GM12865 (cell line): ENCODE results near the gene SOX14.

Source experiments
- DNase-seq: peaks from one replicate; pipeline ENCODE4 v3.0.0; 2010; ENCODE audit warnings: low read depth
- H3K4me3 ChIP-seq: 2 replicates; pipeline ENCODE4 v1.5.1; 2011; ENCODE audit warnings: mild to moderate bottlenecking, low read depth, low read length, control low read depth
- CTCF ChIP-seq: IDR thresholded peaks from 2 replicates; pipeline ENCODE4 v1.5.1; 2011; ENCODE audit warnings: low read length, control low read depth, low read depth, inconsistent platforms; ENCODE audit not compliant: insufficient read depth; ENCODE audit errors: missing control alignments

SOX14 gene

GRCh38 chr3:137764001-137764433, at the start of gene SOX14:
SOX14 (plus strand) TSS chr3:137764315; CDS start chr3:137764785, 470 bp downstream.
- no peak for DNase-seq
- no peak within 1 kb of the TSS for H3K4me3 ChIP-seq
- TF ChIP-seq CTCF = no peak

- no peak for DNase-seq
- no peak overlapping the region for H3K4me3 ChIP-seq
- TF ChIP-seq CTCF = no peak
These were observed 49.6 kb upstream of the SOX14 start for GRCh38 chr3:137714551-137714950.

- no peak overlapping the region for H3K4me3 ChIP-seq
- no peak for DNase-seq
- TF ChIP-seq CTCF = no peak
These were observed 39.9 kb upstream of the SOX14 start for GRCh38 chr3:137724240-137724639.

GRCh38 chr3:137737208-137737607, 26.9 kb upstream of the SOX14 start:
- no peak overlapping the region for H3K4me3 ChIP-seq
- TF ChIP-seq CTCF = no peak
- no peak for DNase-seq

GRCh38 chr3:137738710-137739109, 25.4 kb upstream of the SOX14 start:
- no peak overlapping the region for H3K4me3 ChIP-seq
- TF ChIP-seq CTCF = no peak
- DNase-seq = no peak

- DNase-seq = no peak
- H3K4me3 ChIP-seq = no peak overlapping the region
- TF ChIP-seq CTCF = no peak
These were observed 20.5 kb upstream of the SOX14 start for GRCh38 chr3:137743608-137744007.

GRCh38 chr3:137746808-137747207, 17.3 kb upstream of the SOX14 start:
- no peak for TF ChIP-seq CTCF
- H3K4me3 ChIP-seq = no peak overlapping the region
- no peak for DNase-seq
